ENCODE measurements around the gene NAP1L1.

DNA sequence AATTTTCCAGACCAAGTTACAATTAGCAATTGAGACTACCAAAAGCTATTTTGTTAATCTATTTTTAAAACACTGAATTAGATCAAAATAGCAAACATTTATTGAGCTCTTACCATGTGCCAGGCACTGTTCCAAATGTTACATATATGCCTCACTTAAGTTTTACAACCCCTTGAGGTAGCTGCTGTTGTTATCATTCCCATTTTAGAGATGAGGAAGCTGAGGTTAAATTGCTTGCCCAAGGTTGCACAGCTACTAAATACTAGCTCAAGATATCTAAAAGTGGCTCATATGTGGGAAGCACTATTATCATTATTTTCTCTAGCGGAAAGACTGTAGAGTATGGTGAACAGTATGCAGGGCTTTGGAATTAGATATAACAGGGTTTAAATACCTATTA lies 19.5 kb upstream of the NAP1L1 start:
- TF ChIP-seq, protein P1, sequence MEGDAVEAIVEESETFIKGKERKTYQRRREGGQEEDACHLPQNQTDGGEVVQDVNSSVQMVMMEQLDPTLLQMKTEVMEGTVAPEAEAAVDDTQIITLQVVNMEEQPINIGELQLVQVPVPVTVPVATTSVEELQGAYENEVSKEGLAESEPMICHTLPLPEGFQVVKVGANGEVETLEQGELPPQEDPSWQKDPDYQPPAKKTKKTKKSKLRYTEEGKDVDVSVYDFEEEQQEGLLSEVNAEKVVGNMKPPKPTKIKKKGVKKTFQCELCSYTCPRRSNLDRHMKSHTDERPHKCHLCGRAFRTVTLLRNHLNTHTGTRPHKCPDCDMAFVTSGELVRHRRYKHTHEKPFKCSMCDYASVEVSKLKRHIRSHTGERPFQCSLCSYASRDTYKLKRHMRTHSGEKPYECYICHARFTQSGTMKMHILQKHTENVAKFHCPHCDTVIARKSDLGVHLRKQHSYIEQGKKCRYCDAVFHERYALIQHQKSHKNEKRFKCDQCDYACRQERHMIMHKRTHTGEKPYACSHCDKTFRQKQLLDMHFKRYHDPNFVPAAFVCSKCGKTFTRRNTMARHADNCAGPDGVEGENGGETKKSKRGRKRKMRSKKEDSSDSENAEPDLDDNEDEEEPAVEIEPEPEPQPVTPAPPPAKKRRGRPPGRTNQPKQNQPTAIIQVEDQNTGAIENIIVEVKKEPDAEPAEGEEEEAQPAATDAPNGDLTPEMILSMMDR (conservative IDR thresholded peaks at IDR 0.05 in 1 of 2, IDR thresholded peaks at IDR 0.05 in 1 of 2; ENCODE audit: extremely low read depth in 1 of 2, insufficient read depth in 1 of 2, low read depth in 1 of 2, low read length in 2 of 2) = no peak
- no peak for TF ChIP-seq EZH2 (IDR thresholded peaks at IDR 0.05; ENCODE audit: borderline replicate concordance, low read length)

All from mammary epithelial cell (primary cell).